ENCODE data around the gene LAMB3.

The LAMB3 gene

GRCh38 chr1:209600541-209600940, 51.7 kb downstream of the LAMB3 start:
- TF ChIP-seq, protein P1, sequence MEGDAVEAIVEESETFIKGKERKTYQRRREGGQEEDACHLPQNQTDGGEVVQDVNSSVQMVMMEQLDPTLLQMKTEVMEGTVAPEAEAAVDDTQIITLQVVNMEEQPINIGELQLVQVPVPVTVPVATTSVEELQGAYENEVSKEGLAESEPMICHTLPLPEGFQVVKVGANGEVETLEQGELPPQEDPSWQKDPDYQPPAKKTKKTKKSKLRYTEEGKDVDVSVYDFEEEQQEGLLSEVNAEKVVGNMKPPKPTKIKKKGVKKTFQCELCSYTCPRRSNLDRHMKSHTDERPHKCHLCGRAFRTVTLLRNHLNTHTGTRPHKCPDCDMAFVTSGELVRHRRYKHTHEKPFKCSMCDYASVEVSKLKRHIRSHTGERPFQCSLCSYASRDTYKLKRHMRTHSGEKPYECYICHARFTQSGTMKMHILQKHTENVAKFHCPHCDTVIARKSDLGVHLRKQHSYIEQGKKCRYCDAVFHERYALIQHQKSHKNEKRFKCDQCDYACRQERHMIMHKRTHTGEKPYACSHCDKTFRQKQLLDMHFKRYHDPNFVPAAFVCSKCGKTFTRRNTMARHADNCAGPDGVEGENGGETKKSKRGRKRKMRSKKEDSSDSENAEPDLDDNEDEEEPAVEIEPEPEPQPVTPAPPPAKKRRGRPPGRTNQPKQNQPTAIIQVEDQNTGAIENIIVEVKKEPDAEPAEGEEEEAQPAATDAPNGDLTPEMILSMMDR (conservative IDR thresholded peaks at IDR 0.05): no peak
- no peak for TF ChIP-seq ZFX (IDR thresholded peaks at IDR 0.05)
- H3K27ac ChIP-seq: no peak overlapping the region

DNA sequence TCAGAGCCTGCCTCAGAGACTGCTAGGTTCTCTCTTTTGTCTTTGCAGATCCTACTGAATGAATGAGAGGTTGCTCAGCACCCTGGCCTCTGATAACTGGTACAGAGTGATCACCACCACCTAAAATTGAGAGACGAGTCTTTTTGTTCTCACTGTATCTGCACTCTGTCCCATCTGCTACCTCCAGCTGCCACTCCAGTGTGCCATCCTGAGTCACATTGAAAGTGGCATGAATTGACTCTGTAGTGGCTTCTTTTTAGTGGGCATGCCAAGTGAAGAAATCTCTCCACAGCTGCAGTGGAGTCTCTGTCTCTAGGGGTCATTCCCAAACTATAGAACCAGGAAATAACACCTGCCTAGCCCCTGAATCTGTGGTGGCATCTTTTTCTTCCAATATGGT, 54.0 kb downstream of the LAMB3 start:
- no peak overlapping the region for H3K27ac ChIP-seq
- TF ChIP-seq ZFX (IDR thresholded peaks at IDR 0.05): no peak
- TF ChIP-seq, protein P1 (conservative IDR thresholded peaks at IDR 0.05): no peak

DNA sequence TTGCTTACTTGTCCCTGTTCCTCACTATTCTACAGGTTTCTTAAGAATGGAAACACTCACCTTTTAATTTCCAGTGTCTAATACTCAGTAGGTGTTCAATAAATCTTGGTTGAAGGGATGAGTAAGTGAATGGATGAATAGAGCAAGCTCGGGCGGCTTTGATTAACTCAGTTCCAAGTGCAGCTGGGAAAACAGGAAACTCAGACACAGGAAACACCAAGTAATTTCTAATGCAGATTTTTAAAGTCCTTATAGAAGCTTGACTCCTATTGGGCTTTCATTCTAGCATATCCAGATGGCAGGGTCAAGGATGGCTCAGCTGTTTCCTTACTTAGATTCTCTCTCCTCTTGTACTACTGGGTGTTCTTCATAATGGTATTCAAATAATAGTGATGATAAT, 54.7 kb downstream of the LAMB3 start:
- TF ChIP-seq ZFX (IDR thresholded peaks at IDR 0.05): no peak
- TF ChIP-seq, protein P1 (conservative IDR thresholded peaks at IDR 0.05): no peak
- H3K27ac ChIP-seq: no peak overlapping the region

- TF ChIP-seq ZFX (IDR thresholded peaks at IDR 0.05): no peak
- TF ChIP-seq, protein P1 (conservative IDR thresholded peaks at IDR 0.05): no peak
- H3K27ac ChIP-seq: no peak overlapping the region
Measured at GRCh38 chr1:209595599-209596285, 56.5 kb downstream of the LAMB3 start.

DNA sequence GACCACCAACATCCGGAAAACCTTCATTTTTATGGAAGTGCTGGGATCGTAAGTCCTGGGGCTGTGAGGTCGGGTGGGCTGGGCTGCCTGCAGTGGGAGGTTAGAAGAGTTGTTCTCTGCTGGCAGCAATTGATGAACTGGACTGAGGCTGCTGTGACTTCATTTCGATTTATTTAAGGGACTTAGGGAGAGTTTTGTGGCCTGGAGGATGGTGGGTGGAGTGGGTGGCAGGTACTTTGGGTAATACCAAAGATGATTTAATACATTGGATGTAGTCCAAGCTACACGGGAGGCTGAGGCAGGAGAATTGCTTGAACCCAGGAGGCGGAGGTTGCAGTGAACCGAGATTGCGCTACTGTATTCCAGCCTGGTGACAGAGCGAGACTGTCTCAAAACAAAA, 57.2 kb downstream of the LAMB3 start:
- TF ChIP-seq, protein P1 (conservative IDR thresholded peaks at IDR 0.05): no peak
- TF ChIP-seq ZFX (IDR thresholded peaks at IDR 0.05): no peak
- no peak overlapping the region for H3K27ac ChIP-seq

- no peak overlapping the region for H3K27ac ChIP-seq
- TF ChIP-seq, protein P1 (conservative IDR thresholded peaks at IDR 0.05): no peak
- TF ChIP-seq ZFX (IDR thresholded peaks at IDR 0.05): no peak
Measured at GRCh38 chr1:209594440-209594839, 57.8 kb downstream of the LAMB3 start.

- no peak for TF ChIP-seq ZFX (IDR thresholded peaks at IDR 0.05)
- TF ChIP-seq, protein P1 (conservative IDR thresholded peaks at IDR 0.05): no peak
Measured at GRCh38 chr1:209593747-209594146, 58.5 kb downstream of the LAMB3 start.

More at GRCh38 chr1:209593747-209594146, 58.5 kb downstream of the LAMB3 start:
- H3K27ac ChIP-seq: no peak overlapping the region
